Measurements from ENCODE around the gene RIMBP2.

GRCh38 chr12:130642856-130643255 lies 73.2 kb downstream of the RIMBP2 start:
- TF ChIP-seq POLR2A (IDR thresholded peaks at IDR 0.05; ENCODE audit: low read depth) = no peak
- no peak for TF ChIP-seq POLR2AphosphoS5 (IDR thresholded peaks at IDR 0.05)
- TF ChIP-seq CTCF (IDR thresholded peaks at IDR 0.05) = no peak
- TF ChIP-seq EP300 (IDR thresholded peaks at IDR 0.05) = no peak
